GM23338 (cell line): ENCODE measurements around the gene ADAM11.

Experiments
- CREB1 ChIP-seq: fragments of 250-450 bp; sonication (Bioruptor Pico); IDR thresholded peaks from 2 replicates; pipeline ENCODE4 v1.5.0; 2020; ENCODE audit warnings: low read depth, mild to moderate bottlenecking, moderate library complexity
- CTCF ChIP-seq, 2 experiments: fragments of 200-600 bp in 1 of 2; sonication (generic) in 1 of 2; conservative IDR thresholded peaks; 2 replicates each; pipeline versions ENCODE4 v1.5.1 to v1.6.1; 2016 to 2017; ENCODE audit warnings: antibody characterized with exemption in 2 of 2, low read depth in 2 of 2, mild to moderate bottlenecking in 2 of 2, moderate library complexity in 1 of 2
- EZH2 ChIP-seq: fragments of 200-600 bp; sonication (generic); IDR thresholded peaks from one replicate; pipeline ENCODE4 v1.8.0; 2017; ENCODE audit warnings: antibody characterized with exemption, mild to moderate bottlenecking, low read depth; ENCODE audit not compliant: unreplicated experiment
- NANOG ChIP-seq: IDR thresholded peaks from 2 replicates; pipeline ENCODE4 v1.6.1; 2016; ENCODE audit warnings: antibody characterized with exemption, borderline replicate concordance
- POLR2AphosphoS5 ChIP-seq: IDR thresholded peaks from 2 replicates; pipeline ENCODE4 v1.6.1; 2016; ENCODE audit warnings: antibody characterized with exemption, low read depth
- REST ChIP-seq: IDR thresholded peaks from one replicate; pipeline ENCODE4 v1.6.1; 2018; ENCODE audit warnings: antibody characterized with exemption; ENCODE audit not compliant: unreplicated experiment
- ZNF114 ChIP-seq: fragments of 250-450 bp; sonication (Bioruptor Pico); IDR thresholded peaks from 2 replicates; pipeline ENCODE4 v1.5.0; 2020; ENCODE audit warnings: mild to moderate bottlenecking, moderate library complexity

- TF ChIP-seq CTCF (conservative IDR thresholded peaks at IDR 0.05; ENCODE audit: low read depth in 2 of 2), result no peak
- TF ChIP-seq CREB1 (CRISPR knock-in tag), result no peak
- TF ChIP-seq POLR2AphosphoS5, result no peak
- TF ChIP-seq EZH2, result no peak
- no peak for TF ChIP-seq REST
- no peak for TF ChIP-seq ZNF114 (CRISPR knock-in tag)
- TF ChIP-seq NANOG, result no peak
Measured at GRCh38 chr17:44719444-44719843, 39.3 kb upstream of the ADAM11 start.
